CD4-positive, CD25-positive, alpha-beta regulatory T cell (primary cell): ENCODE data around the gene SCN4A. TPM values are rescaled to one million over a fixed set of nuclear protein-coding genes. Genes with fewer than 3 reads are reported as not detected.

Source experiments
- ATAC-seq, 2 donors: fragments of 150-1000 bp; cut with Tn5 transposase; one replicate each; pipeline ENCODE4 v1.10.0; 2021; ENCODE audit warnings: low read depth in 2 of 2, moderate number of reproducible peaks in 2 of 2, moderate library complexity in 1 of 2
- DNase-seq, 3 donors: peaks; one replicate each; pipeline versions ENCODE4 v3.0.0 to v3.0.0-alpha.2; 2012 to 2022; ENCODE audit warnings: mixed read lengths in 1 of 3
- H3K27ac ChIP-seq: one replicate; pipeline ENCODE4 v1.7.0; 2013; ENCODE audit warnings: mild to moderate bottlenecking, low read length; ENCODE audit not compliant: insufficient read depth, poor library complexity, severe bottlenecking
- H3K27me3 ChIP-seq: one replicate; pipeline ENCODE4 v1.7.0; 2013; ENCODE audit warnings: low read length; ENCODE audit not compliant: control insufficient read depth, insufficient read depth
- H3K36me3 ChIP-seq: one replicate; pipeline ENCODE4 v1.7.0; 2013; ENCODE audit warnings: mild to moderate bottlenecking, low read length, moderate library complexity; ENCODE audit not compliant: control insufficient read depth, insufficient read depth
- H3K4me1 ChIP-seq: 2 replicates; pipeline ENCODE4 v1.7.0; 2013; ENCODE audit warnings: mild to moderate bottlenecking, low read length; ENCODE audit not compliant: insufficient read depth, control insufficient read depth, poor library complexity, severe bottlenecking
- H3K4me3 ChIP-seq: one replicate; pipeline ENCODE4 v1.7.0; 2013; ENCODE audit warnings: low read depth, mild to moderate bottlenecking, low read length, moderate library complexity
- H3K9me3 ChIP-seq, 2 experiments: 1 replicate in 1 of 2; 2 replicates in 1 of 2; pipeline ENCODE4 v1.7.0; 2013; ENCODE audit warnings: low read length in 2 of 2, mild to moderate bottlenecking in 1 of 2, moderate library complexity in 1 of 2; ENCODE audit not compliant: control insufficient read depth in 2 of 2
- H3K27ac Mint-ChIP-seq, 3 donors: one replicate each; pipeline ENCODE4 v1.8.0; 2020 to 2022; ENCODE audit warnings: mild to moderate bottlenecking in 3 of 3, mixed read lengths in 3 of 3, moderate library complexity in 2 of 3
- H3K27me3 Mint-ChIP-seq: one replicate; pipeline ENCODE4 v1.8.0; 2022; ENCODE audit warnings: mild to moderate bottlenecking, mixed read lengths
- H3K36me3 Mint-ChIP-seq: one replicate; pipeline ENCODE4 v1.8.0; 2020; ENCODE audit warnings: mixed read lengths
- H3K4me1 Mint-ChIP-seq, 4 donors: one replicate each; pipeline ENCODE4 v1.8.0; 2020 to 2022; ENCODE audit warnings: mixed read lengths in 4 of 4, mild to moderate bottlenecking in 1 of 4
- H3K4me3 Mint-ChIP-seq, 4 donors: one replicate each; pipeline ENCODE4 v1.8.0; 2020 to 2022; ENCODE audit warnings: mild to moderate bottlenecking in 4 of 4, mixed read lengths in 4 of 4, moderate library complexity in 3 of 4
- H3K9me3 Mint-ChIP-seq, 7 donors: one replicate each; pipeline ENCODE4 v1.8.0; 2020 to 2022; ENCODE audit warnings: mixed read lengths in 7 of 7, mild to moderate bottlenecking in 3 of 7, moderate library complexity in 2 of 7
- polyA plus RNA-seq, 4 donors: library from polyadenylated mRNA; unstranded; fragments of 300-500 nt; fragmentation: Illumina TruSeq; gene quantifications; one replicate each; pipeline ENCODE4 v1.2.3, GENCODE V29; 2021
- total RNA-seq: library from RNA; stranded (reverse); gene quantifications from one replicate; pipeline ENCODE4 v1.2.3, GENCODE V29; 2022

SCN4A gene
- total and polyA plus RNA-seq, 5 donors from 2014 or later: not detected

DNA sequence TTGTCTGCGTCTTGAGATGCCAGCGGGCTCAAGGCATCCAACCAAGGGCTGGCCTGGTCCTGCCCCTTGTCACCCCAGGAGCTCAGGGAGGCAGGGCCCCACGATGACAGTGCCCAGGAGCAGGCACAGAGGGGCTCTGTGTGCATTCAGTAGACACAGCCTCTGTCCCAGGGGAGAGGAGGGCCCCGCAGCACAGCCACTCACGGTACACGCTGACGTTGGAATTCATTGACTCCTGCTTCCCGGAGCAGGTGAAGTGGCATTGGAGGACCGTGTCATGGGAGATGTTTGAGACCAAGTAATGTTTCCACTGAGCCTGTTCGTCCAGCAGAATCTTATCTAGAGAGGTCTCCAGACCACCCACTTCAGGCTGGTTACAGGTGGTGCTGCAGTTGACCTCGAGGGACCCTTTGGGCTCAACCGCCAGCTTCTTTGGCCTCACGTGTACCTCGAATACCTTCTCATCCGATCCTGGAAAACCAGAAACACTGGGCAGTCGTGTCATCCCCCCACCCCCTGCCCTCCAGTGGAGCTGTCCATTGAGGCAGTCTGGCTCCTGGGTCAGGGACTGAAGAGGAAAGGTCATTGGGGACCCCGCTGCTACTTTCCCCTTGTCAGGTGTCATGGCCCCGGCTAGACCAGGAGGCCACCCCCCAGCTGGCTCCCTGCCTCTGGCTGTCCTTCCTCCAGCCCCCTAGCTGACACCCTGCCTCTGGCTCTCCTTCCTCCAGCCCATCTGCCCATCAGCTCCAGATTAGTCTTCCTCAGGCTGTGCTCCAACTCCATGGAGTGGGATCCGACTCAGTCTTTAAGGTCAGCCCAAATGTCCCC, 32.4 kb upstream of the SCN4A start:
- Mint-ChIP-seq H3K9me3 (no peaks in the 10 kb centered on the region), H3K4me1 (peaks cover 0 to 53% (median 19%) of the 10 kb centered on the region in 4 donors)

DNA sequence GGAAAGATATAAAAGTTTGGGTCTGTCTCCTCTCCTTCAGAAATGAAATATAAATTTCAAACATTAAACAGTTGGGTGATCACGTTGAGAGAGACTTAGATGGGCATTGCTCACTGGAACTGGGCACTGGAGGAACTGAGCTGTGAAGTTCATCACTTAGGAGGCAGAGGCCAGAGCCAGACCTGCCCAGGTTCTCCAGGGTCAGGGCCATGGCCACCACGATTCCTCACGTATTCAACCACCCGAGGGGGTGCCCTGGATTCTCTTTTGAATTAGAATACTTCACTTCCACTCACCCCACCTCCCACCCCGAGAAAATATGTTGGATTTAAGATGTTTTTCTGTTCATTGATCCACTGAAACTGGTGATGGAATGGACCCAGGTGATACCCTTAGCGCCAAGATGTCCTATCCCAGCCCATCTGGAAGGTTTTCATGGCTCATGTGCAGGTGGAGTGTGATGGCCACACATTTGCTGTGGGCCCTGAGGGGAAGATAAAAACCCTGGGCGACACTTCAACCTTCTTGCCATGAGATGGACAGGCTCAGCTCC, 31.6 kb upstream of the SCN4A start:
- Histone ChIP-seq H3K4me1 (peaks cover 30% of the 10 kb centered on the region), H3K27me3 (no peaks in the 10 kb centered on the region), H3K27ac (no peak overlapping the region), H3K36me3 (peaks cover 56% of the 10 kb centered on the region), H3K4me3 (no peak overlapping the region), H3K9me3 (no peaks in the 10 kb centered on the region)
- no peaks in the 10 kb centered on the region for H3K9me3 Mint-ChIP-seq
- peaks cover 10% of the 10 kb centered on the region for H3K36me3 Mint-ChIP-seq
- peak overlapping the region in 1 of 4 donors; percentile 62 for H3K4me3 Mint-ChIP-seq
- H3K4me1 Mint-ChIP-seq: peaks cover 0 to 51% (median 19%) of the 10 kb centered on the region in 4 donors
- ATAC-seq (no peak), DNase-seq (no peak)
- H3K27ac Mint-ChIP-seq: peak overlapping the region in 2 of 3 donors; percentile 71 to 79
- peaks cover 1% of the 10 kb centered on the region for H3K27me3 Mint-ChIP-seq

More for the DNA sequence above, 32.4 kb upstream of the SCN4A start:
- DNase-seq: no peak
- peaks cover 62% of the 10 kb centered on the region for H3K36me3 ChIP-seq
- H3K27ac ChIP-seq: peak overlapping the region; percentile 1
- H3K4me3 ChIP-seq: no peak overlapping the region
- peaks cover 15% of the 10 kb centered on the region for H3K36me3 Mint-ChIP-seq
- H3K4me1 ChIP-seq: peaks cover 37% of the 10 kb centered on the region
- H3K27me3 Mint-ChIP-seq: no peaks in the 10 kb centered on the region
- peak overlapping the region; percentile 14 to 87 (median 46) for H3K27ac Mint-ChIP-seq
- no peaks in the 10 kb centered on the region for H3K27me3 ChIP-seq
- no peak for ATAC-seq
- no peak overlapping the region for H3K4me3 Mint-ChIP-seq
- H3K9me3 ChIP-seq: no peaks in the 10 kb centered on the region

DNA sequence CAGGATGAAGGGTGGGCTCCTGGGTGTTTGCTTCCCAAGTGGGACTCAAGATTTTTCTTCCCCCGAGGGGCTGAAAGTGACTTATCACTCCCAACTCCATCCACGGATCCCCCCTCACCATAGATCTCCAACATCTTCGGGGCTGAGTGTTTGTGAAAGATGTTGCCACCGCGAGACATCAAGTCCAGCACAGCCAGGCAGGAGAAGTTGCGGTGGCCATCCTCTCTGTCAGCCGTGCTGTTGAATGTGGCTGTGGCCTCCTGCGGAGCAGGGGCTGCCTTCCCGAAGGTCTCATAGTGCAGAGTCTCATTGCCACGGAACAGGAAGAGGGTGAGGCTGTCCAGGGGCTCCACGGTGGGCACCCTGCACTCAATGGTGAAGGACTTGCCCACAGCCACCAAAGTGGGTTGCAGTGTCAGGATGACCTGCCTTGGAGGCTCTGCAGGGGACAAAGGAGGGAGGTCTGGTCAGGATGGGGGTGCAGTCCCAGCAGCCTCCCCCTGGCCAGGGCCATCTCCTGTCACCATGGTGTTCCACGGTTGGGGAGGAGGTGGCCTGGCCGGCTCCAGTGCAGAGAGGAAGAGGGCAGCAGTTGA, 30.9 kb upstream of the SCN4A start:
- H3K27me3 ChIP-seq: no peaks in the 10 kb centered on the region
- peaks cover 30% of the 10 kb centered on the region for H3K4me1 ChIP-seq
- peaks cover 0 to 51% (median 15%) of the 10 kb centered on the region in 4 donors for H3K4me1 Mint-ChIP-seq
- H3K9me3 ChIP-seq: no peaks in the 10 kb centered on the region
- H3K4me3 ChIP-seq: no peak overlapping the region
- H3K36me3 ChIP-seq: peaks cover 56% of the 10 kb centered on the region
- ATAC-seq (no peak), DNase-seq (no peak)
- peaks cover 5% of the 10 kb centered on the region for H3K27me3 Mint-ChIP-seq
- H3K4me3 Mint-ChIP-seq: peak overlapping the region in 1 of 4 donors; percentile 62
- peaks cover 10% of the 10 kb centered on the region for H3K36me3 Mint-ChIP-seq
- H3K27ac Mint-ChIP-seq: peak overlapping the region in 2 of 3 donors; percentile 79 to 88
- H3K9me3 Mint-ChIP-seq: no peaks in the 10 kb centered on the region
- no peak overlapping the region for H3K27ac ChIP-seq

DNA sequence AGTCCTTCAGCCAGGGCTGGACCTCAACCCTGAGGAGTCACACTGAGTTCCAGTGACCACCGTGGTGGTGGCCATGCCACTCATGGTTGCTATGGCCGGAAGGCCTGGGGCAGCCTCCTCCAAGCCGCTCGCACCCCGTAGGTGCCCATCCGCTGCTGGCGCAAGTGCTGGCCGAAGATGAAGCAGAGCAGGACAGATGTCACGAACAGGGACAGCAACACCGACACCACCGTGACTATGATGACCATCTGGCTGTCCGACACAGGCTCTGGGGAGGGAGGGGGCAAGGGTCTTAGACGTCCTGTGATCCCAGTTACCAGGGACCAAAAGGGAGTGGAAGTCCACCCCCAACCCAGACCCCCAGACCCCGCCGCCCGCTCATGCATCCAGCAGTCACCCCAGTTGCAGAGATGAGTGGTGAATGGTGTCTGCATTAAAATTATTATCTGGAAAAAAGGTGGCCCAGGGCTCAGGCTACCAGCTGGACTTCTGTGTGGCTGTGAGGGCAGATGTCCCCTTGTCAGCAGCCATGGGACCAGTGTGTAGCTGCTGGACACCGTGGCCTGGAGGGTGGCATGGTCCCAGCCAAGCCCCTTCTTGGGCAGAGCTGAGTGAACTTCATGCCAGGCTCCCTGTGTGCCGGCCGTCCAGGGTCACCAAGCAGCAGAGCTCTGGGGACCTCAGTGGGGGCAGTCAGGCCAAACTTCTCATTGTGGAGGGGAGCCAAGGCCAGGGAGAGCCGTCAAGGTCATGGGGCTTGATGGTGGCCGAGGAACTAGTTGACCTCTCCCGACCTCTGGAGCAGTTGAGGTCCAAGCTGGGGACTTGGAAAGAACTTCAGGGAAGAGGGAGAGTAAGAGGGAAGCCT, 30.2 kb upstream of the SCN4A start:
- H3K27ac ChIP-seq: no peak overlapping the region
- no peak for DNase-seq
- no peaks in the 10 kb centered on the region for H3K9me3 Mint-ChIP-seq
- ATAC-seq: no peak
- H3K27me3 ChIP-seq: no peaks in the 10 kb centered on the region
- no peaks in the 10 kb centered on the region for H3K9me3 ChIP-seq
- H3K27me3 Mint-ChIP-seq: peaks cover 5% of the 10 kb centered on the region
- peaks cover 30% of the 10 kb centered on the region for H3K4me1 ChIP-seq
- H3K4me1 Mint-ChIP-seq: peaks cover 0 to 45% (median 13%) of the 10 kb centered on the region in 4 donors
- no peak overlapping the region for H3K4me3 ChIP-seq
- peak overlapping the region in 2 of 4 donors; percentile 16 to 62 for H3K4me3 Mint-ChIP-seq
- H3K27ac Mint-ChIP-seq: no peak overlapping the region
- H3K36me3 ChIP-seq: peaks cover 56% of the 10 kb centered on the region
- H3K36me3 Mint-ChIP-seq: peaks cover 10% of the 10 kb centered on the region

DNA sequence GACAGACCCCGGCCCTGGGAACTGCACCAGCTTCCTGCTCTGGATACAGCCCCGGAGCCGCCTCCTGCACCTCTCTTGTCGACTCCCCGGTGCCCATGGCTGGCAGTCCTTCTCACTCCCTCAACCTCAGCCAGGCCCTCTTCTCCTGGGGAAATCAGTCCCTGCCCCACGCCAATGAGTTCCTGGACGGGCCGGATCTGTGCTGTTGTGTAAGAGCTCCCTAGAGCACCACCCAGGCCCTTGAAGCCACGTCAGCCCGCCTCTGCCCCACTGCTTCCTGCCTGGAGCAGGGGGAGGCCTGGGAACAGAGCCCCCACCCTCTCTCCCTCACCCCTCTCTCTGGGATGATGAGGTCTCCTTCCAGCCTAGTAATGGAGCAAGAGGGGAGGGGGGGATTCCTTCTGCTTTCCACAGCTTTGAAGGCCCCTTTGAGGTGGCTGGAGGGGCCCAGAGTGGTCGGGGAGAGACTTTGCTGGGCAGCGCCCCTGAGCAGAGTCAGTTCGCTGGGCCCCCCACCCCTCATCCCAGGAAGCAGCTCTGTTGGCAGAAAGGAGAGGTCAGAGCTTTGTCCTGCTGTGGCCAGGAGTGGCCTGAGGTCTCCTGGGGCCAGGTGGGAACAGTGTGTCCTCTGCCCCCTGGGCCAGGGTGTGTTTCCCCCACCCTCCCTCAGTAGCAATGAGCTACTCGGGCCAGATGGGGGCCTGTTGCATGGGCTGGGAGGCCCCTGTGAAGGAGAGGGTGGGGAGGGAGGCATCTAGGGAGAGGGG, 29.2 kb upstream of the SCN4A start:
- no peaks in the 10 kb centered on the region for H3K9me3 ChIP-seq
- H3K27ac ChIP-seq: no peak overlapping the region
- Mint-ChIP-seq H3K27ac (no peak overlapping the region), H3K4me3 (peak overlapping the region in 3 of 4 donors; percentile 18 to 38 (median 22)), H3K36me3 (peaks cover 10% of the 10 kb centered on the region), H3K9me3 (no peaks in the 10 kb centered on the region), H3K27me3 (peaks cover 11% of the 10 kb centered on the region), H3K4me1 (peaks cover 5 to 45% (median 19%) of the 10 kb centered on the region in 4 donors)
- ATAC-seq: no peak
- DNase-seq: no peak
- peaks cover 29% of the 10 kb centered on the region for H3K4me1 ChIP-seq
- H3K36me3 ChIP-seq: peaks cover 50% of the 10 kb centered on the region
- no peaks in the 10 kb centered on the region for H3K27me3 ChIP-seq
- H3K4me3 ChIP-seq: no peak overlapping the region

DNA sequence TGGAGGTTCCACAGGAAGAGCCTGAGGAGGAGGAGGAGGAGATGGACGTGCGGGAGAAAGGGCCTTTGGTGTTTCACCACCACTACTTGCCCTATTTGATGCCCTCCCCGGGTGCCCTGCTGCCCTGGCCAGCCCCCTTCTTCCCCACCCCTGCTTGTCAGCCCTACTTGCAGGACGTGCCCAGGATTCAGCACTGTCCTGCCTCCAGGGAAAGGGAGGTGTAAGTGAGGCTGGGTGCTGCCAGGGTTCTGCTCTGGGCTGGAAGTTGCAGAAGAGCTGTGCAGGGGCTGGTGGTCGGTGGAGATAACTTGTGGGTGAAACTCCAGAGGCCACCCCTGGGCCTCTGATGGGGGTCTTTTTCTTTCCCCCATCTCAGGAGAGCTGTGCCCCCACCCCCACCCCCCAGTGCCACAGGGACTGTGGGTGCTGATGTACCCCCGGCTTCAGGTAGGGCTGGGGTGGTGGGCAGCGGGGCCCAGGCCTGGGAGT, 28.4 kb upstream of the SCN4A start:
- peak overlapping the region in 1 of 4 donors; percentile 38 for H3K4me3 Mint-ChIP-seq
- H3K4me3 ChIP-seq: no peak overlapping the region
- H3K36me3 Mint-ChIP-seq: peaks cover 10% of the 10 kb centered on the region
- no peaks in the 10 kb centered on the region for H3K27me3 ChIP-seq
- H3K9me3 Mint-ChIP-seq: no peaks in the 10 kb centered on the region
- peaks cover 43% of the 10 kb centered on the region for H3K36me3 ChIP-seq
- H3K9me3 ChIP-seq: no peaks in the 10 kb centered on the region
- DNase-seq (no peak), ATAC-seq (no peak)
- H3K4me1 Mint-ChIP-seq: peaks cover 5 to 44% (median 19%) of the 10 kb centered on the region in 4 donors
- H3K27ac ChIP-seq: no peak overlapping the region
- H3K4me1 ChIP-seq: peaks cover 23% of the 10 kb centered on the region
- H3K27me3 Mint-ChIP-seq: peaks cover 11% of the 10 kb centered on the region
- peak overlapping the region in 2 of 3 donors; percentile 69 to 76 for H3K27ac Mint-ChIP-seq
